HepG2 (cell line): ENCODE results near the gene C12orf56. TPM values are rescaled to one million over a fixed set of nuclear protein-coding genes. Genes with fewer than 3 reads are reported as not detected.

Experiments used
- ERF ChIP-seq: IDR thresholded peaks from 2 replicates; pipeline ENCODE4 v1.6.1; 2018; ENCODE audit warnings: missing biosample characterization, missing genetic modification reagents
- FOXA3 ChIP-seq: IDR thresholded peaks from 2 replicates; pipeline ENCODE4 v1.6.1; 2016; ENCODE audit warnings: missing genetic modification reagents, missing compliant biosample characterization
- GATAD2A ChIP-seq: IDR thresholded peaks from 2 replicates; pipeline ENCODE4 v1.6.1; 2016
- ISX ChIP-seq: sonication (generic); formaldehyde crosslinking; conservative IDR thresholded peaks from 2 replicates; pipeline ENCODE4 v1.5.0; 2020; ENCODE audit warnings: missing genetic modification reagents
- MXD4 ChIP-seq: IDR thresholded peaks from 2 replicates; pipeline ENCODE4 v1.6.1; 2016; ENCODE audit warnings: mild to moderate bottlenecking, missing biosample characterization, missing genetic modification reagents
- MZF1 ChIP-seq: sonication (generic); formaldehyde crosslinking; IDR thresholded peaks from 2 replicates; pipeline ENCODE4 v1.8.1; 2023; ENCODE audit warnings: mild to moderate bottlenecking, missing genetic modification reagents, borderline replicate concordance
- NFE2L1 ChIP-seq: sonication (generic); formaldehyde crosslinking; IDR thresholded peaks from 2 replicates; pipeline ENCODE4 v1.4.0; 2020; ENCODE audit warnings: missing genetic modification reagents, mild to moderate bottlenecking, borderline replicate concordance
- PAF1 ChIP-seq: IDR thresholded peaks from 2 replicates; pipeline ENCODE4 v1.6.1; 2016; ENCODE audit warnings: missing genetic modification reagents, missing compliant biosample characterization
- PRMT3 ChIP-seq: sonication (generic); formaldehyde crosslinking; IDR thresholded peaks from 2 replicates; pipeline ENCODE4 v1.8.1; 2022; ENCODE audit warnings: low read depth, mild to moderate bottlenecking, moderate library complexity, missing genetic modification reagents, borderline replicate concordance
- RBM39 ChIP-seq: fragments of 200-400 bp; formaldehyde crosslinking; IDR thresholded peaks from one replicate; pipeline ENCODE4 v1.6.1; 2018; ENCODE audit warnings: antibody characterized with exemption, mild to moderate bottlenecking, low read depth, low read length; ENCODE audit not compliant: poor library complexity, severe bottlenecking
- SUZ12 ChIP-seq: fragments of 150-350 bp; IDR thresholded peaks from 2 replicates; pipeline ENCODE4 v1.6.1; 2014; ENCODE audit warnings: low read depth, low read length
- THRA ChIP-seq: sonication (generic); formaldehyde crosslinking; IDR thresholded peaks from 2 replicates; pipeline ENCODE4 v1.4.0; 2020; ENCODE audit warnings: missing genetic modification reagents, borderline replicate concordance
- TP53 ChIP-seq: sonication (generic); formaldehyde crosslinking; conservative IDR thresholded peaks from 2 replicates; pipeline ENCODE4 v1.4.0; 2020; ENCODE audit warnings: missing genetic modification reagents
- XRCC5 ChIP-seq: fragments of 200-400 bp; formaldehyde crosslinking; optimal IDR thresholded peaks from 2 replicates; pipeline ENCODE3; 2017; ENCODE audit warnings: mild to moderate bottlenecking, low read length
- ZFY ChIP-seq: sonication (generic); formaldehyde crosslinking; IDR thresholded peaks from 2 replicates; pipeline ENCODE4 v1.4.0; 2020; ENCODE audit warnings: missing genetic modification reagents
- ZNF235 ChIP-seq: sonication (generic); formaldehyde crosslinking; IDR thresholded peaks from 2 replicates; pipeline ENCODE4 v1.8.1; 2023; ENCODE audit warnings: mild to moderate bottlenecking, missing genetic modification reagents, borderline replicate concordance
- ZNF331 ChIP-seq: sonication (generic); formaldehyde crosslinking; IDR thresholded peaks from 2 replicates; pipeline ENCODE4 v1.4.0; 2020; ENCODE audit warnings: missing genetic modification reagents
- ZNF337 ChIP-seq: sonication (generic); formaldehyde crosslinking; IDR thresholded peaks from 2 replicates; pipeline ENCODE4 v1.5.1; 2020; ENCODE audit warnings: missing genetic modification reagents, low read depth, mild to moderate bottlenecking, borderline replicate concordance
- ZNF547 ChIP-seq: sonication (generic); formaldehyde crosslinking; IDR thresholded peaks from 2 replicates; pipeline ENCODE4 v1.5.1; 2020; ENCODE audit warnings: mild to moderate bottlenecking, missing genetic modification reagents
- ZNF563 ChIP-seq: sonication (generic); formaldehyde crosslinking; IDR thresholded peaks from 2 replicates; pipeline ENCODE4 v1.8.0; 2022; ENCODE audit warnings: mild to moderate bottlenecking, moderate library complexity, missing genetic modification reagents
- ZNF574 ChIP-seq: sonication (generic); formaldehyde crosslinking; IDR thresholded peaks from 2 replicates; pipeline ENCODE4 v1.4.0; 2020; ENCODE audit warnings: missing genetic modification reagents
- polyA plus RNA-seq, 8 experiments: library from polyadenylated mRNA; depleted of rRNA in 3 of 8; stranded (reverse) in 7 of 8; unstranded in 1 of 8; fragments of >200 nt; fragmentation: Illumina TruSeq in 4 of 8; extraction: Trizol in 4 of 8; gene quantifications; 2 replicates each; pipeline versions ENCODE4 v1.2.1 to v1.2.3, GENCODE V29; 2011 to 2016; ENCODE audit warnings: low read depth in 4 of 8, missing spikeins in 1 of 8, mixed read lengths in 1 of 8; ENCODE audit not compliant: insufficient read depth in 1 of 8
- total RNA-seq, 5 experiments: library from RNA; depleted of rRNA; stranded (reverse); fragments of >200 nt; fragmentation: Illumina TruSeq; extraction: Trizol; gene quantifications; 2 replicates each; pipeline ENCODE4 v1.2.3, GENCODE V29; 2016; ENCODE audit warnings: low read depth in 1 of 5
- TF ChIP-seq, protein P1 (sequence below): sonication (generic); formaldehyde crosslinking; IDR thresholded peaks from 2 replicates; pipeline ENCODE4 v1.4.0; 2020; ENCODE audit warnings: mild to moderate bottlenecking, missing genetic modification reagents, borderline replicate concordance

The C12orf56 gene
- total and polyA plus RNA-seq, 2 of the 13 experiments (the other 11 are each of a cell fraction or from before 2014, with no cell fraction given) = 0.07 TPM; not detected in 1

GRCh38 chr12:64403707-64404469 is 13.3 kb upstream of the C12orf56 start, which contains the start of gene XPOT (continued):
- TF ChIP-seq ZNF574 (CRISPR knock-in tag) = peak; percentile 69
- no peak for TF ChIP-seq ZNF337 (CRISPR knock-in tag)
- 0 out of 2 replicates have a peak, but pooled peaks have one; percentile 12 for TF ChIP-seq THRA
- peak; percentile 69; the same call in 1 of the 2 replicates for TF ChIP-seq ERF
- TF ChIP-seq SUZ12 = peak; percentile 77
- TF ChIP-seq ZNF331 (CRISPR knock-in tag) = peak; percentile 40
- TF ChIP-seq ZNF235 (CRISPR knock-in tag) = peak; percentile 21; the same call in 1 of the 2 replicates
- TF ChIP-seq ISX = no peak
- no peak for TF ChIP-seq ZNF563
- TF ChIP-seq NFE2L1 (CRISPR knock-in tag) = no peak
- TF ChIP-seq ZNF547 = 0 out of 2 replicates have a peak, but pooled peaks have one; percentile 13
- TF ChIP-seq PAF1 (CRISPR knock-in tag) = no peak
- TF ChIP-seq FOXA3 = no peak
- TF ChIP-seq MZF1 (CRISPR knock-in tag) = no peak
- peak; percentile 49; the same call in 1 of the 2 replicates for TF ChIP-seq ZFY (CRISPR knock-in tag)
- TF ChIP-seq GATAD2A = no peak
- peak; percentile 5 for TF ChIP-seq RBM39
- TF ChIP-seq TP53 (CRISPR knock-in tag) = no peak
- no peak for TF ChIP-seq MXD4 (CRISPR knock-in tag)
- TF ChIP-seq, protein P1, sequence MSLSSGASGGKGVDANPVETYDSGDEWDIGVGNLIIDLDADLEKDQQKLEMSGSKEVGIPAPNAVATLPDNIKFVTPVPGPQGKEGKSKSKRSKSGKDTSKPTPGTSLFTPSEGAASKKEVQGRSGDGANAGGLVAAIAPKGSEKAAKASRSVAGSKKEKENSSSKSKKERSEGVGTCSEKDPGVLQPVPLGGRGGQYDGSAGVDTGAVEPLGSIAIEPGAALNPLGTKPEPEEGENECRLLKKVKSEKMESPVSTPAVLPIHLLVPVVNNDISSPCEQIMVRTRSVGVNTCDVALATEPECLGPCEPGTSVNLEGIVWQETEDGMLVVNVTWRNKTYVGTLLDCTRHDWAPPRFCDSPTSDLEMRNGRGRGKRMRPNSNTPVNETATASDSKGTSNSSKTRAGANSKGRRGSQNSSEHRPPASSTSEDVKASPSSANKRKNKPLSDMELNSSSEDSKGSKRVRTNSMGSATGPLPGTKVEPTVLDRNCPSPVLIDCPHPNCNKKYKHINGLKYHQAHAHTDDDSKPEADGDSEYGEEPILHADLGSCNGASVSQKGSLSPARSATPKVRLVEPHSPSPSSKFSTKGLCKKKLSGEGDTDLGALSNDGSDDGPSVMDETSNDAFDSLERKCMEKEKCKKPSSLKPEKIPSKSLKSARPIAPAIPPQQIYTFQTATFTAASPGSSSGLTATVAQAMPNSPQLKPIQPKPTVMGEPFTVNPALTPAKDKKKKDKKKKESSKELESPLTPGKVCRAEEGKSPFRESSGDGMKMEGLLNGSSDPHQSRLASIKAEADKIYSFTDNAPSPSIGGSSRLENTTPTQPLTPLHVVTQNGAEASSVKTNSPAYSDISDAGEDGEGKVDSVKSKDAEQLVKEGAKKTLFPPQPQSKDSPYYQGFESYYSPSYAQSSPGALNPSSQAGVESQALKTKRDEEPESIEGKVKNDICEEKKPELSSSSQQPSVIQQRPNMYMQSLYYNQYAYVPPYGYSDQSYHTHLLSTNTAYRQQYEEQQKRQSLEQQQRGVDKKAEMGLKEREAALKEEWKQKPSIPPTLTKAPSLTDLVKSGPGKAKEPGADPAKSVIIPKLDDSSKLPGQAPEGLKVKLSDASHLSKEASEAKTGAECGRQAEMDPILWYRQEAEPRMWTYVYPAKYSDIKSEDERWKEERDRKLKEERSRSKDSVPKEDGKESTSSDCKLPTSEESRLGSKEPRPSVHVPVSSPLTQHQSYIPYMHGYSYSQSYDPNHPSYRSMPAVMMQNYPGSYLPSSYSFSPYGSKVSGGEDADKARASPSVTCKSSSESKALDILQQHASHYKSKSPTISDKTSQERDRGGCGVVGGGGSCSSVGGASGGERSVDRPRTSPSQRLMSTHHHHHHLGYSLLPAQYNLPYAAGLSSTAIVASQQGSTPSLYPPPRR = no peak
- no peak for TF ChIP-seq XRCC5
- TF ChIP-seq PRMT3 (CRISPR knock-in tag) = 0 out of 2 replicates have a peak, but pooled peaks have one; percentile 7
